ENCODE measurements around the gene ADAM15.

- TF ChIP-seq POLR2A (IDR thresholded peaks at IDR 0.05; ENCODE audit: low read depth, low read length) (peak; percentile 76), FOS (IDR thresholded peaks at IDR 0.05; ENCODE audit: borderline replicate concordance, insufficient read depth, low read length) (no peak), EZH2 (IDR thresholded peaks at IDR 0.05; ENCODE audit: borderline replicate concordance, low read depth, low read length, severe bottlenecking) (no peak), CTCF (IDR thresholded peaks at IDR 0.05; ENCODE audit: extremely low read depth in 1 of 2, insufficient read depth in 1 of 2, low read depth in 1 of 2, low read length in 2 of 2) (no peak), POLR2AphosphoS5 (IDR thresholded peaks at IDR 0.05; ENCODE audit: insufficient read depth, low read depth, low read length) (peak; percentile 73), GATA2 (IDR thresholded peaks at IDR 0.05; ENCODE audit: insufficient read depth, insufficient read length, low read depth, low read length) (no peak), JUN (IDR thresholded peaks at IDR 0.05; ENCODE audit: borderline replicate concordance, insufficient read depth, insufficient read length, low read depth) (no peak), MYC (IDR thresholded peaks at IDR 0.05; ENCODE audit: low read depth, low read length) (no peak)
- TF ChIP-seq, protein P1, sequence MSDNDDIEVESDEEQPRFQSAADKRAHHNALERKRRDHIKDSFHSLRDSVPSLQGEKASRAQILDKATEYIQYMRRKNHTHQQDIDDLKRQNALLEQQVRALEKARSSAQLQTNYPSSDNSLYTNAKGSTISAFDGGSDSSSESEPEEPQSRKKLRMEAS (IDR thresholded peaks at IDR 0.05; ENCODE audit: insufficient read depth, insufficient read length): no peak
Measured at GRCh38 chr1:155051342-155051776, 243 bp downstream of the ADAM15 start.

All from endothelial cell of umbilical vein (primary cell).